Activated CD4-positive, alpha-beta T cell treated with anti-CD3 and anti-CD28 coated beads for 48 hours (primary cell): ENCODE results near the gene NFKB1.
"Not testable (repeated sequence)": the region's sequence is repeated elsewhere in the genome, so short reads cannot be mapped to it uniquely, and the experiment has no call there.

ENCODE experiments used
- DNase-seq: peaks from one replicate; pipeline ENCODE4 v3.0.0-alpha.2; 2020

NFKB1 gene

GRCh38 chr4:102535398-102536082 is 34.4 kb downstream of the NFKB1 start:
- no peak for DNase-seq

GRCh38 chr4:102536768-102537167 is 35.6 kb downstream of the NFKB1 start:
- DNase-seq = no peak

GRCh38 chr4:102537269-102537668 is 36.1 kb downstream of the NFKB1 start:
- no peak for DNase-seq

GRCh38 chr4:102541697-102542096 is 40.5 kb downstream of the NFKB1 start:
- DNase-seq = no peak

- DNase-seq = no peak
Observed at GRCh38 chr4:102543030-102543928, 42.1 kb downstream of the NFKB1 start.

DNA sequence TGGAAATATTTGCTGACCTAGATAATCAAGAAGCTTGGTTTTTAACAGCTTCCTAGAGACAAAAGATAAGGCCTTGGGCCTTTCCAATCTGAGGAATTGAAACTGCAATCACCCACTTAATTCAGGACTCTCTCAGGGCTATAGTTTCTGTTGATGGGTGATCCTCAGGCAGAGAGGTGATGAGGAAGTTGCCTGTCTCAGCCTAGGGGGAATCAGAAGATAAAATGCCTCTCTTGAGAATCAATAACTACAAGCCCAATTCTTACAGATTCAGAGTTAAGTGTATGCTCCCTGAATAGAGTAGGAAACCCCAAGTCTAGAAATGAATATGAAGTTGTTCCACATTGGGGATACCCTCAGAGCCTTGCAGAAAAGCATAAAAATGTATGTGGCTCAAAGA is 45.5 kb downstream of the NFKB1 start:
- DNase-seq = no peak

GRCh38 chr4:102547973-102548372 is 46.8 kb downstream of the NFKB1 start:
- no peak for DNase-seq

- no peak for DNase-seq
Observed at GRCh38 chr4:102551958-102552565, 50.9 kb downstream of the NFKB1 start.

DNA sequence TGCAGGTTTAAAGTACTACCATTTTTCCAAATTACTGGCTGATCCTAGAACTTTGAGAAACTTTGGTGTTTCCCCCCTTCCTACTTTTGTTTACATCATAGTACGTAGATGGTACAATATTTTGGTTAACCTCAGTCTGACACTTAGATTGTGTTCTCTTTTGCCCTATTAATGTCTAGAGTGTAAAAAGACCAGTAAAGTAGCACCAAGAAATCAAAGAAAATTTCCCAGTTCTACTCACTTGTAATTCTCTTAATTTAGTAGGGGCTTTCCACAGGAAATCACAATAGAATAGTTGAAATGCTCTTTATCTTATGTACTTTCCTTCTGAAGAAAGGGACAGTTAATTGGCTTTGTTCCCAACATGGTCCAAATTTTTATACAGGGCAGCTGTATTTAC is 51.6 kb downstream of the NFKB1 start:
- no peak for DNase-seq

GRCh38 chr4:102553982-102554381 is 52.8 kb downstream of the NFKB1 start:
- DNase-seq = no peak

DNA sequence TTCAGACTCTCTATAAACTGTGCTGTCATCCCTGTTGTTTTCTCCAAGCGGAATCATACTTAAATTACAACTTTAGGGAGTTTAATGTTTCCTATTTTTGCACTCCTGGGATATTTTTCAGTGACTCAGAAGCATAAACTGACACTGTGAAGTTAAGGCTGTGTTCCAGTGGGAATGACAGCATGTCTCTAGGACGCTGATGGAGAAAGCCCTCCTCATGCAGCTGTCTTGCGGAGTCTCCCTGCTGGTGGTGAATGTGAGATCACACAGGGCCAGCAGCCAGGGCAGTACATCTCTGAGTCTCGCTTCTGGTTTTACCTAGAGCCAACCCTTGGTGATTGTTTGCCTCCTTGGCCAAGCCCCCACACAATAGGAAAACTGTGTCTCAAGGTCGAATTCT is 53.3 kb downstream of the NFKB1 start:
- no peak for DNase-seq

DNA sequence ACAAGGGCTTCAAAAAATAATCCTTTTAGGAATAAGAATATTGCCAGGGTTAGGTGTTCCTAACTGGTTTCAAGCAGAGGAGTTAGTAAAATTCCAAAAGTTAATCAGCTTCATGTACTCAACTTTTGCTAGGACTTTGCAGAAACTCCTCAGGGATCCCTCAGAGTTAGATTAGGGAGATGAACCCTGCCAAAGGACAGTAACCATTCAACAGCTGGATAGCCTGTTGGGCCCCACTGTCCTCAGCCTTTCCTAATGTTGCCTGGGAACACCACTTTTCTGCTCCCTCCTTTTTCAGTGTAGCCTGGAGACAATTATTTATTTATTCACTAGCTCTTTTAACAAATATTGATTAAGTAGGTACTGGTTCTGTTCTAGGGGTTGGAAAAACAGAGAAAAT is 53.8 kb downstream of the NFKB1 start:
- DNase-seq = no peak

DNA sequence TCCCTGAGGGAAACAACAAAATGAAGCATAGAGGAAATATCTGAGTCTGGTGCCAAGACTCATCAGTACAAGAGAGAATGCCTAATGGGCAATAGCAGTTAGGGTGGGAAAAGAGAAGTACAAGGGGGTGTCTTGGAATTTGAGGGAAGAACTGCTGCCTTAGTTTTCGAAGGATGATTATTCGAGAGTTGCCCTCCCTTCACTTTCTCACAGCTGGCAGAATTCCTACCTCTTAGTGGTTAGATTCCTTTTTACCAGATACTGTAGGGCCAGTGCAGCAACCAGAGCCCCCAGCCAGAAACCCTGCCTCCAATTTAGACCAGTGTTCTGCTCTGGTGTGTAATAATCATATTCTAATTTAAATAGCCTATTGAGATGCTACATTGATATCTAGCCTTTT is 56.5 kb downstream of the NFKB1 start:
- no peak for DNase-seq

DNA sequence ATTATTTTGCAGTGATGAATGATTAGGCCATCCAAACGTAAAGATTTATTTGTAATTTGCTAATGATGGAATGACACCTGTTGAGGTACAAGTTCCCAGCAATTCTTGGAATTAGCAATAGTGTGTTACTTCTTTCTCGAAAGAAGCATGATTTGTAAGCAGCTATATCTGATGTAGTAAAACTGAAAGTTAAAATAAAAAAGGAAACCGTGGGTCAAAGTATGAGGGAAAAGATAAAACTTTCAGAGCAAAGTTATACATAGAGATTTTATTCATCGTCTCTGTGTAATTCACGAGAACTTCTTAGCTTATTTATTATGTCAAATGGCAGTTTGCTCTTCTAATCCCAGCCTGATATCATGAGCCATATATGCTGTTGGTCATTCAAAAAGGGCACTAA is 59.0 kb downstream of the NFKB1 start:
- DNase-seq = no peak

DNA sequence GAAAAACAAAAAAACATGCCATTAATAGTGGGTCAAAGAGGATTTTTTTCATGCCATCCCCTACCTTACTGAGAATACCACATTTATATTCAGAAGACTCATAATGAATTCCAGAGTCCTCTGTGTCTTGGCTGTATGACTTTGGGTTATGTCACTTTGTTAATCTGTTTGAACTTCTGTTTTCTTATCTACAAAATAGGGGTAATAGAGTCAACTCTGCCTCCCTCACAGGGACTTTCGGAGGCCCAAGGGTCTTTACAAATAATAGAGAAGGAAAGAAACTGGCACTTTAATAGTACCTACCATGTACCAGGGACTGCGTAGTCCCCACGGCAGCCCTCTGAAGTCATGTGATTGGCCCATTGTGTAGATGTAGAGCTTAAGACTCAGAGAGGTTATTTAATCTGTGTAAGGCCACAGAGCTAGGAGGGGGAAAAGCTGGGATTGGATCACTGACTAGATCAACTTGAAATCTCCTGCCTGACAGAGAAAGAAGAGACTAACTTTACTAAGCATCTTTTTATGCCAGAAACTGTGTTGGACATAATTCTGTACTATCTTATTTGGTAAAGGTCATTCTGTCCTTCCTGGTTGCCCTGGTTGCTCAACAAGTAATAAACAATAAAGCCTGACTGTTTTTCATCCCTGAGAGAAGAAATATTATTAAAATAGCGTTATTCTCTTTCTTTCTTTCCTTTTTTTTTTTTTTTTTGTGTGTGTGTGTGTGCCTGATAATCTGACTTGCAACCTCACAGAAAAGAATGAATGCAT is 59.6 kb downstream of the NFKB1 start:
- DNase-seq = no peak

- no peak for DNase-seq
Observed at GRCh38 chr4:102563000-102563399, 61.8 kb downstream of the NFKB1 start.

- DNase-seq = peak; percentile 46
Observed at GRCh38 chr4:102564399-102565059, 63.4 kb downstream of the NFKB1 start.

DNA sequence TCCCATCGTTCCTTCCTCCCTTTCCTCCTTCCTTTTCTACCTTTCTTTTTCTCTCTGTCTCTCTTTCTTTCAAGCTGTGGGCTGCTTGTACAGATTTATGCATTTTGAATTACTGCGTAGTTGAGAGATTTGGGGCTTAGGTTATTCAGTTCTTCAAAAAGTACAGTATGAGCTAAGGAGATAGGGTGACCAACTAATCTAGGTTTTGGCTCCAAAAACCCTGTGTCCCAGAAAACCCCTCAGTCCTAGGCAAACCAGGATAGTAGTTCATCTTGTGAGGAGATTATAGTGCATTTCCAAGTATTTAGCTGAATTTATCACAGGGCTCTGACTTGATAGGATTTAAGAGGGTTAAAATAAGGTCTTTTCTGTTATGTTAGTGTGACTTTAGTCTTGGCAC is 64.5 kb downstream of the NFKB1 start:
- no peak for DNase-seq

DNA sequence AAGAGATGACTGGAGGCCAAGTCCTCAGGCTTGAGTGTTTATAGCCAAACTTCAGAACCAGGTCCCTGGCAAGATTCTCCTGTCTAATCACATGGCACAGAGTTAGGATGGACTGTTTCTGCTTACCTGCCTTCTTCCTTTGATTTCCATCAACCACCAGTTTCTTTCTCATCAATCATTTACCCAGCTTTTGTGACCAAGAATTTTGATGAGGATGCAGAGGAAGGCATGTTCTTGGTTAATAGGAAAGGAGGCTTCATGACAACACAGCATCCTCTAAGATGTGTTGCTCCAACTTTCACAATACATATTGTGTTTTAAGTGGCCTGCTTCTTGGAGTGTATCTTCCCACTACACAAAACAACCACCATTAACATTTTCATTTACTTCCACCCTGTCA is 65.3 kb downstream of the NFKB1 start:
- DNase-seq = no peak

- no peak for DNase-seq
Observed at GRCh38 chr4:102567427-102567826, 66.3 kb downstream of the NFKB1 start.

DNA sequence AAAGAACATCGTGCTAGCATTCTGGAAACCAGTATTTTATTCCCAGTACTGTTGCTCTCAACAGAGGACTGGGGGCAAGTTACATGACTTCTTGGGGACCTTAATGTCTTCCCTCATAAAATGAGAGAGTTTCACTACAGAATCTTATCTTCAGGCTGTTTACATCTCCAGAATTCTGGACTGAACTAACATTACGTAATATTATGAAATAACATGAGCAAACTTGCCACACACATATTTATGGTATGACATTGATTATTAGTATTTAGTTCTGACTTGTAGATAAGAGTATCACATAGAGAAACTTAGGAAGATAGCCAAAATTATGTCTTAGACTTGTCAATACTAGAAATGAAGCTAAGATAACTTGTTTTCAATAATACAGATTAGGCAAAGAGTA is 68.0 kb downstream of the NFKB1 start:
- no peak for DNase-seq

DNA sequence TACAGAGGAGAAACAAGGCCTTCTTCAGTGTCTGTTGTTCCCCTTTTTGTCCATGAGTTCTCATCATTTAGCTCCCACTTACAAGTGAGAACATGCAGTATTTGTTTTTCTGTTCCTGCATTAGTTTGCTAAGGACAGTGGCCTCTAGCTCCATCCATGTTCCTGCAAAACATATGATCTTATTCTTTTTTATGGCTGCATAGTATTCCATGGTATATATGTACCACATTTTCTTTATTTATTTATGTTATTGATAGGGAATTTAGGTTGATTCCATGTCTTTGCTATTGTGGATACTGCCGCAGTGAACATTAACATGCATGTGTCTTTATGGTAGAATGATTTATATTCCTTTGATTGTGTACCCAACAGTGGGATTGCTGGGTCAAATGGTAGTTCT is 69.1 kb downstream of the NFKB1 start:
- not testable (repeated sequence) for DNase-seq

DNA sequence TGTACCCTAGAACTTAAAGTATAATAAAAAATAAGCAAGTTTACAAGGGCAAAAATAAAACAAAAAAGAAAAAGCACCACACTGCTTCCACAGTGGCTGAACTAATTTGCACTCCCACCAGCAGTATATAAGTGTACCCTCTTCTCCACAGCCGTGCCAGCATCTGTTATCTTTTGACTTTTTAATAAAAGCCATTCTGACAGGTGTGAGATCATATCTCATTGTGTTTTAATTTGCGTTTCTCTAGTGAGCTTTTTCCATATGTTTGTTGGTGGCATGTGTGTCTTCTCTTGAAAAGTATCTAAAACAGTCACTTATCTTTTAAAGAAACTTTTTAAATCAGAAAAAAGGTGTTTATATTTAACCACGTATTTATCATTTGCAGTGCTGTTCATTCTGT is 71.3 kb downstream of the NFKB1 start:
- DNase-seq = no peak
